Measurements from ENCODE around the gene ZFAND3. TPM values are rescaled to one million over a fixed set of nuclear protein-coding genes. Genes with fewer than 3 reads are reported as not detected.

The ZFAND3 gene
- polyA plus RNA-seq, 3 donors from 2014 or later = 3.1 to 10.2 (median 3.9) TPM

- peak overlapping the region in 4 of 6 donors; percentile 7 to 44 (median 25) for H3K27ac Mint-ChIP-seq
- peaks cover 0 to 10% (median 4%) of the 10 kb centered on the region in 3 donors for H3K36me3 Mint-ChIP-seq
- peaks cover 61 to 82% of the 10 kb centered on the region in 2 donors for H3K4me1 Mint-ChIP-seq
- H3K4me3 Mint-ChIP-seq = peak overlapping the region in 1 of 5 donors; percentile 41
- peaks cover 1 to 4% (median 2%) of the 10 kb centered on the region in 3 donors for H3K27me3 Mint-ChIP-seq (ENCODE audit: low read depth in 3 of 3)
- no peak for DNase-seq
- peaks cover 0 to 11% (median 0%) of the 10 kb centered on the region in 6 donors for H3K9me3 Mint-ChIP-seq
These were observed 160.1 kb downstream of the ZFAND3 start for GRCh38 chr6:37979392-37980221.

- peaks cover 0 to 4% (median 0%) of the 10 kb centered on the region in 6 donors for H3K9me3 Mint-ChIP-seq
- H3K27me3 Mint-ChIP-seq (ENCODE audit: low read depth in 3 of 3) = peaks cover 2 to 6% (median 3%) of the 10 kb centered on the region in 3 donors
- H3K36me3 Mint-ChIP-seq = peaks cover 0 to 4% (median 3%) of the 10 kb centered on the region in 3 donors
- H3K27ac Mint-ChIP-seq = peak overlapping the region in 2 of 6 donors; percentile 7 to 18
- H3K4me1 Mint-ChIP-seq = peaks cover 67 to 88% of the 10 kb centered on the region in 2 donors
- DNase-seq = no peak
- H3K4me3 Mint-ChIP-seq = peak overlapping the region in 1 of 5 donors; percentile 29
These were observed 160.7 kb downstream of the ZFAND3 start for GRCh38 chr6:37980222-37980595.

- Mint-ChIP-seq H3K9me3 (peaks cover 0 to 2% (median 0%) of the 10 kb centered on the region in 6 donors), H3K4me3 (no peak overlapping the region), H3K27me3 (ENCODE audit: low read depth in 3 of 3) (peaks cover 5 to 9% (median 7%) of the 10 kb centered on the region in 3 donors), H3K27ac (no peak overlapping the region), H3K36me3 (no peaks in the 10 kb centered on the region), H3K4me1 (peaks cover 78 to 90% of the 10 kb centered on the region in 2 donors)
- DNase-seq = no peak
These were observed 162.1 kb downstream of the ZFAND3 start for GRCh38 chr6:37981626-37982025.

- no peak for DNase-seq
- H3K9me3 Mint-ChIP-seq = peaks cover 0 to 2% (median 0%) of the 10 kb centered on the region in 6 donors
- no peak overlapping the region for H3K4me3 Mint-ChIP-seq
- peaks cover 5 to 9% (median 7%) of the 10 kb centered on the region in 3 donors for H3K27me3 Mint-ChIP-seq (ENCODE audit: low read depth in 3 of 3)
- peaks cover 82 to 94% of the 10 kb centered on the region in 2 donors for H3K4me1 Mint-ChIP-seq
- no peak overlapping the region for H3K27ac Mint-ChIP-seq
- no peaks in the 10 kb centered on the region for H3K36me3 Mint-ChIP-seq
These were observed 162.8 kb downstream of the ZFAND3 start for GRCh38 chr6:37982317-37982716.

- Mint-ChIP-seq H3K4me1 (peaks cover 81 to 92% of the 10 kb centered on the region in 2 donors), H3K27ac (peak overlapping the region in 4 of 6 donors; percentile 16 to 77 (median 34))
These were observed 164.4 kb downstream of the ZFAND3 start for GRCh38 chr6:37983720-37984501.

GRCh38 chr6:37984578-37984977, 165.1 kb downstream of the ZFAND3 start:
- H3K36me3 Mint-ChIP-seq = no peaks in the 10 kb centered on the region
- DNase-seq = no peak
- peaks cover 81 to 92% of the 10 kb centered on the region in 2 donors for H3K4me1 Mint-ChIP-seq
- H3K27me3 Mint-ChIP-seq (ENCODE audit: low read depth in 3 of 3) = peaks cover 4 to 9% (median 6%) of the 10 kb centered on the region in 3 donors
- H3K4me3 Mint-ChIP-seq = peak overlapping the region in 1 of 5 donors; percentile 14
- no peaks in the 10 kb centered on the region for H3K9me3 Mint-ChIP-seq
- peak overlapping the region in 5 of 6 donors; percentile 24 to 77 (median 73) for H3K27ac Mint-ChIP-seq

More at GRCh38 chr6:37983720-37984501, 164.4 kb downstream of the ZFAND3 start:
- Mint-ChIP-seq H3K36me3 (no peaks in the 10 kb centered on the region), H3K9me3 (no peaks in the 10 kb centered on the region), H3K27me3 (ENCODE audit: low read depth in 3 of 3) (peaks cover 5 to 9% (median 7%) of the 10 kb centered on the region in 3 donors), H3K4me3 (peak overlapping the region in 2 of 5 donors; percentile 4 to 14)
- DNase-seq = no peak

GRCh38 chr6:37985355-37985754, 165.8 kb downstream of the ZFAND3 start:
- Mint-ChIP-seq H3K4me3 (peak overlapping the region in 3 of 5 donors; percentile 8 to 55 (median 41)), H3K36me3 (no peaks in the 10 kb centered on the region)
- DNase-seq = peak; percentile 53 to 61 (median 59)

GRCh38 chr6:37987018-37987417, 167.5 kb downstream of the ZFAND3 start:
- H3K36me3 Mint-ChIP-seq = no peaks in the 10 kb centered on the region

More at GRCh38 chr6:37985355-37985754, 165.8 kb downstream of the ZFAND3 start:
- peaks cover 81 to 92% of the 10 kb centered on the region in 2 donors for H3K4me1 Mint-ChIP-seq
- H3K27ac Mint-ChIP-seq = peak overlapping the region in 5 of 6 donors; percentile 30 to 76 (median 70)
- no peaks in the 10 kb centered on the region for H3K9me3 Mint-ChIP-seq
- H3K27me3 Mint-ChIP-seq (ENCODE audit: low read depth in 3 of 3) = peaks cover 3 to 9% (median 6%) of the 10 kb centered on the region in 3 donors

GRCh38 chr6:37987559-37987958, 168.0 kb downstream of the ZFAND3 start:
- DNase-seq = no peak
- no peak overlapping the region for H3K4me3 Mint-ChIP-seq
- peak overlapping the region in 1 of 6 donors; percentile 1 for H3K27ac Mint-ChIP-seq

More at GRCh38 chr6:37987018-37987417, 167.5 kb downstream of the ZFAND3 start:
- Mint-ChIP-seq H3K4me3 (no peak overlapping the region), H3K9me3 (no peaks in the 10 kb centered on the region), H3K4me1 (peaks cover 75 to 87% of the 10 kb centered on the region in 2 donors), H3K27ac (peak overlapping the region in 2 of 6 donors; percentile 1 to 54), H3K27me3 (ENCODE audit: low read depth in 3 of 3) (peaks cover 3 to 9% (median 6%) of the 10 kb centered on the region in 3 donors)
- no peak for DNase-seq

GRCh38 chr6:37988127-37988526, 168.6 kb downstream of the ZFAND3 start:
- DNase-seq = no peak
- no peak overlapping the region for H3K4me3 Mint-ChIP-seq
- peaks cover 3 to 9% (median 6%) of the 10 kb centered on the region in 3 donors for H3K27me3 Mint-ChIP-seq (ENCODE audit: low read depth in 3 of 3)
- peaks cover 83 to 90% of the 10 kb centered on the region in 2 donors for H3K4me1 Mint-ChIP-seq
- H3K27ac Mint-ChIP-seq = no peak overlapping the region
- no peaks in the 10 kb centered on the region for H3K36me3 Mint-ChIP-seq
- H3K9me3 Mint-ChIP-seq = no peaks in the 10 kb centered on the region

More at GRCh38 chr6:37987559-37987958, 168.0 kb downstream of the ZFAND3 start:
- Mint-ChIP-seq H3K9me3 (no peaks in the 10 kb centered on the region), H3K27me3 (ENCODE audit: low read depth in 3 of 3) (peaks cover 3 to 9% (median 6%) of the 10 kb centered on the region in 3 donors), H3K36me3 (no peaks in the 10 kb centered on the region), H3K4me1 (peaks cover 80 to 87% of the 10 kb centered on the region in 2 donors)

GRCh38 chr6:37988696-37989095, 169.2 kb downstream of the ZFAND3 start:
- H3K27me3 Mint-ChIP-seq (ENCODE audit: low read depth in 3 of 3) = peaks cover 3 to 9% (median 6%) of the 10 kb centered on the region in 3 donors
- no peak for DNase-seq
- H3K4me1 Mint-ChIP-seq = peaks cover 80 to 89% of the 10 kb centered on the region in 2 donors
- no peaks in the 10 kb centered on the region for H3K9me3 Mint-ChIP-seq
- H3K36me3 Mint-ChIP-seq = no peaks in the 10 kb centered on the region
- peak overlapping the region in 2 of 6 donors; percentile 13 to 72 for H3K27ac Mint-ChIP-seq
- no peak overlapping the region for H3K4me3 Mint-ChIP-seq

GRCh38 chr6:37990762-37991525, 171.4 kb downstream of the ZFAND3 start:
- H3K36me3 Mint-ChIP-seq = no peaks in the 10 kb centered on the region
- DNase-seq = no peak
- H3K27ac Mint-ChIP-seq = peak overlapping the region in 1 of 6 donors; percentile 69
- H3K27me3 Mint-ChIP-seq (ENCODE audit: low read depth in 3 of 3) = no peaks in the 10 kb centered on the region
- no peaks in the 10 kb centered on the region for H3K9me3 Mint-ChIP-seq
- H3K4me1 Mint-ChIP-seq = peaks cover 68 to 85% of the 10 kb centered on the region in 2 donors
- no peak overlapping the region for H3K4me3 Mint-ChIP-seq

GRCh38 chr6:37992749-37993148, 173.2 kb downstream of the ZFAND3 start:
- H3K36me3 Mint-ChIP-seq = no peaks in the 10 kb centered on the region
- H3K4me1 Mint-ChIP-seq = peaks cover 61 to 84% of the 10 kb centered on the region in 2 donors
- DNase-seq = no peak

More at GRCh38 chr6:37992749-37993148, 173.2 kb downstream of the ZFAND3 start:
- H3K27ac Mint-ChIP-seq = peak overlapping the region in 1 of 6 donors; percentile 14
- H3K27me3 Mint-ChIP-seq (ENCODE audit: low read depth in 3 of 3) = no peaks in the 10 kb centered on the region
- H3K9me3 Mint-ChIP-seq = no peaks in the 10 kb centered on the region
- no peak overlapping the region for H3K4me3 Mint-ChIP-seq

All from immature natural killer cell (primary cell).